HG02798 (cell line): ENCODE measurements around the gene GATAD2B.
"Not testable (repeated sequence)": the region's sequence is repeated elsewhere in the genome, so short reads cannot be mapped to it uniquely, and the experiment has no call there.

Source experiments
- ATAC-seq: cut with Tn5 transposase; IDR thresholded peaks from one replicate; pipeline ENCODE4 v1.9.1; 2021; ENCODE audit warnings: mild to moderate bottlenecking; ENCODE audit not compliant: unreplicated experiment, poor library complexity

GATAD2B gene

DNA sequence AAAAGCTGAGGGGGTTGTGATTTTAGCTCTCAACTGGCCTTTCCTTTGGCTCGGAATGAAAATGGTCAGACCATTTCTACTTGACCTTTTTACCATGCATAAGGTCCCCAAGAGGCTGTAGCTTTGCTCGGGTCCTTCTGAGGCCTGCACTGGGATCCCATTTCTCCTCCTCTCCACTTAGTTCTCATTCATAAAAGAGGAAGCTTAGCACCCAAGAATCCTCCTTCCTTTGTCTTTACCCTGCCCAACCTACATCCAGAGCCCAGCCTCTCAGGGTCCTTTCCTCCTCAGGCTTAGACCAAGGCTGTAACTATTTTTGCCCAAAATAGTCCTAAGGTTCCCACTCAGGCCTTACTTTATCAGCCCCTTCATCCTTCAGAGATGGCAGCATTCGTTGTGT is 153.6 kb downstream of the GATAD2B start:
- ATAC-seq, result no peak

DNA sequence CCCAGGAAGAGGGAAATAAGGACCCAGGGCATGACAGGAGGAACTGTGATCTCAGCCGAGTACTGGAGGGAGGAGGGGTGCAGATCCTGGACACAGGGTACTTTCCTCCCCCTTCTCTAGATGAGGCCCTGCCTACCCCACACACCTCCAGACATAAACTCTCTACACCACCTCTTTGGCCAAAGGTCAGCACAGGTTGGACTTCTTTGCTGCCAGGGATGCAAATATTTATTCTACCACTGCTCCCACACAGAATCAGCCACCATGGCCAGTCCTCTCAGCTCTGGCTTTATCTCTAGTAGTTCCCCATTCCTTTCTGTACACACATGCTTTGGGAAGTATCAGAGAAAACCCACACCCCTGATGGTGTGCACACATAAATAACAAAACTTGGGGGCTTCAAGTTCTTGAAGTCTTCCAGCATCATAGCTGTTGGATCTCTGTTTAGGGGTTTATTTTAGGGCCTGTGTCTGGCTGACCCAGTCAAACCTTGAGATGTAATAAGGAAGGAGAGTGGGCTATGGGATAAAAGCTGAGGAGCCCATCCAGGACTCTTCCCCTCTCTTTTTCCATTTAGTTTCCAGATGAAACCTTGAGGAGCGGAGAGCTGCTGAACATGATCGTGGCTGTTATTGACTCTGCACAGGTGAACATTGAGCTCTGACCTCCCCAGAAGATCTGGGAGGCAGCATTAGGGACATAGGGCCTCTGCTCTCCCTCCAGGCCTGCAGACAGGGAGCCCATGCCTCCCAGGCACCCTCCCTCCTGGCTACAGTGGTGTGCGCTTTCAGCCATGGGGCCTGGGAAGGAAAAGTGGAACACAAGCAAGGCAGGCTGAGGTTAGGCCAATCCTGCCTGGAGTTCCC is 154.2 kb downstream of the GATAD2B start:
- no peak for ATAC-seq

DNA sequence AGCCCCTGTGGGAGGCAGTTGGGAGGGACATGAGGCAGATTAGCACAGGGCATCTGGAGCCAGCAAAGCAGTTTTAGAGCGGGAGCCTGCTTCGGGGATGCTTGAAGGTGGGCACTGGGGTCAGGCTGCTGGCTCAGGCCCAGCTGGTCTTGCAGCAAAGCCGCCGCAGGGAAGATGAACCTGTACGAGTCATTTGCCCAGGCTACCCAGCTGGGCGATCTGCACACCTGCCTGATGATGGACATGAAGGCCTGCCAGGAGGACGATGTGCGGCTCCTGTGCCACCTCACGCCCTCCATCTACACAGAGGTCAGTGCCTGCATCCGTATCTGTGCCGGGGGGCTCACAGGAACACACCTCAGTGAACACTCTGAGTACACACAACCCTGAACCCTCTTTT is 155.3 kb downstream of the GATAD2B start:
- no peak for ATAC-seq

DNA sequence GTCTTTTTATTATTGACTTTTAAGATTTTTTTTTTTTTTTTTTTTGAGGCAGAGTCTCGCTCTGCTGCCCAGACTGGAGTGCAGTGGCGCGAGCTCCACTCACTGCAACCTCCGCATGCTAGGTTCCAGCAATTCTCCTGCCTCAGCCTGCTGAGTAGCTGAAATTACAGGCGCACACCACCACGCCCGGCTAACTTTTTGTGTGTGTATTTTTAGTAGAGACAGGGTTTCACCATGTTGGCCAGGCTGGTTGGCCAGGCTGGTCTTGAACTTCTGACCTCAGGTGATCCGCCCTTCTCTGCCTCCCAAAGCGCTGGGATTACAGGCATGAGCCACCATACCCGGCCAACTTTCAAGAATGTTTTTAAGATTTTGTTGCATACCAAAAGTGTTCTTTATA is 156.1 kb downstream of the GATAD2B start:
- not testable (repeated sequence) for ATAC-seq

DNA sequence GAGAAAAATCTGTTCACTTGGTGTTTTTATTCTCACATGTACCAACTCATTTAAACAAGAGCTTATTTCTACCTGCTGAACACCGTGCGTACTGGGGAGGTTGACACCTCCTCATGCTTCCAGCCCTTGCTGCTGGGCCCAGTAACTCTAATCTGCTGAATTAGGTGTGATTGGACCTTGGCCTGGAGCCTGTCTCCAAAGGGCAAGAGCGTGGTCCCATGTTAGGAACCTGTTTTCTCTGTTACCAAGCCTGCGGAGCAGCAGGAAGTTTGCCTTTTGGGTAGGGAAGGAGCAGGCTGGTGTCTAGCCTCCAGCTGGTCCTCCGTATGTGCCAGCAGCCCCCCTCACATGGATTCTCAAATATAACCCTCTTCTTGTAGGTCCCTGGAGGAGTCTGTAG is 158.5 kb downstream of the GATAD2B start:
- no peak for ATAC-seq

DNA sequence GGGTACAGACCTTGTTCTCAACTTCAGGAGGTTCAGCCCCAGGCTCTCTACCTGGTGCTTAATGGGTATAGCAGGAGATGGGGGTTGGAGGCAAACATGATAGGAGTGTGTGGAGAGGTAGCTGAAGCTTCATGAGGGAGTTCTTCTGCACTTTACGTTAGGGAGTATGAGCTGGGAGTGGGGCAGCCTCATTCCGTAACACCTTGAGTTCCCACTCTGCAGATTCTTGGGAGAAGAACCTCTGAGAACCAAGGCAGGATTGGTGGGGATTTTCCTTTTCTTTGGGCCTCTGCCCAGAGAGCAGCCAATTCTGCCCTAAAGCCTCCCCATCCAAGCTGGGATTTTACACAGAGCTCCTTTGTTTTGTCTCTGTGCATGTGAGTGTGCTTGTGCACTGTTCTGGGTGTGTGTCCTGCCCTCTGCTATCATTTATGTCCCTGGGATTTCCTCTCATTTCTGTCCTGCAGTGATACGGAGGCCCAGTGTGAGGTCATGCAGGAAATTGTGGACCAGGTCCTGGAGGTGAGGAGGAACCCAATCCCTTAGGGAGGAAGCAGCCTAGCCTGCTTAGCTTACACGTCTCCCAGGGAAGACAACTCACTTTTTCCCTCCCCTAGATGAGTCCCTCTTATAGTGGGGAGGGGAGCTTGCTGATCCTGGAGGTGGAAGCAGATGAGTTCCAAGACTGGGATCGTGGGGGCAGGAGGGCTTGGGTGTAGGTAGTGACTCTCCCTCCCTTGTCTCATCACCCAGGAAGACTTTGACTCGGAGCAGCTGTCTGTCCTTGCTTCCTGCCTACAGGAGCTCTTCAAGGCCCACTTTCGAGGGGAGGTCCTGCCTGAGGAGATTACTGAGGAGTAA is 159.2 kb downstream of the GATAD2B start:
- no peak for ATAC-seq

DNA sequence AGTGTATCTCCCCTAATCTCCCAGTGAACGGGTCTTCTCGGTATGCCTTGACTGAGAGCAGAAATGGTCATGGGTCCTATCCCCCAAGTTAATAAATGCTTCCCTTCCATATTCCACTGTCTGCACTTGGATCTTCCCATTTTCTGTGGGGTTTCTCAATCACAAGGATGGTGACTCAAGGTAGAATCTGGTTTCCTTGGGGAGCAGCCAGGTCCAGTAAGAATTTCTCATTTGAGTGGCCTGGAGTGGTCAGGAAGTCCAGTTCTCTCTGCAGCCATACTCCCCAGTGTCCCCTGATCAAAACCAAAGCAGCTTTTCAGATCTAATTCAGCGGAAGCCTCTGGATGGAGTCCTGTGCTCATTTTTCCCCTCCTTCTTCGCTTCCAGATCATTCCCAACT is 162.3 kb downstream of the GATAD2B start:
- no peak for ATAC-seq
